ENCODE measurements around the gene SDF4.

SDF4 gene

DNA sequence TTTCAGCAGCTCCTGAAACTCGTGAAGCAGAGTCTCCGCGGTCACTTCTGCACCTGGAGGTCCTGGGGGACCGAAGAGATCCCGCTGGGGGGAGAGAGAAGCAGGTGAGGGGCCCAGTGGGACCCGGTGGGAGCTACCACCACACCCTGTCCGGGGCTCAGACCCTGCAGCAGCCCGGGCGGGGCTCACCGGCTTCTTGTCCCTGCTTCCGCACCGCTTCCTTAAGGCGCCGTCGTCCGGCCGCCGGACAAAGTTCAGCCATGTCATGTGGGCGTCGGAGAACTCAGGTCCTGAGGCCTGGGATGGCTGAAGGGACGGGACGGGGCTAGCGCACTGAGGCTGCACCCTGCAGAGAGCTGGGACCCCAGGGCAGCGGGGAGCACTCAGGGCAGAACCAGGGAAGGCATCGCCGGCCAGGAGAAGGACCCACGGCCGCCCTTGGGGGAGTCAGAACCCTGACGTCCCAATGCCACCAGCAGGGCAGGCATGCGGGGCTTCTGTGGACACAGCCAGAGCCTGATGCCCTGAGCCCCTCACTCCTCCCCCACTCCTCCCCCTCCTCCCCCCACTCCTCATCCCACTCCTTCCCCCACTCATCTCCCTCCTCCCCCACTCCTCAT lies 12.5 kb upstream of the SDF4 start:
- intact Hi-C loops (cut with DNase I): no loop called here
- no peak for DNase-seq

DNA sequence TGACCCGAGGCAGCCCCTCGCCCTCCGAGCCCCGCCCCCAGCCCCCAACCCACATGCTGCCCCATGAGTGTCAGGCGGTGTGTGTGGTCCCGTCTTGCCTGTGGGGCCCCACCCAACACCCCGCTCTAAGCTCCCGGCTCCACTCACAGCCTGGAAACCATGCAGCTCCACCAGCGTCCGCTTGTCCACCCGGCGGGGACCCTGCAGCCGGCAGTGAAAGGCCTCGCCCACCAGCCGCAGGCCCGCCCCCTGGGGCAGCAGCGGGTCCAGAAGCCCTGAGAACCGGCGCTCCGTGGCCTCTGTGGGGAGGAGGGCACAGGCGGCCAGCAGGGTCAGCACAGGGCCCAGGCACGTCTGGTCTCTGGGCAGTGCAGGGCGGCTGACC lies 12.0 kb upstream of the SDF4 start:
- no peak for DNase-seq
- intact Hi-C loops (cut with DNase I): no loop called here

DNA sequence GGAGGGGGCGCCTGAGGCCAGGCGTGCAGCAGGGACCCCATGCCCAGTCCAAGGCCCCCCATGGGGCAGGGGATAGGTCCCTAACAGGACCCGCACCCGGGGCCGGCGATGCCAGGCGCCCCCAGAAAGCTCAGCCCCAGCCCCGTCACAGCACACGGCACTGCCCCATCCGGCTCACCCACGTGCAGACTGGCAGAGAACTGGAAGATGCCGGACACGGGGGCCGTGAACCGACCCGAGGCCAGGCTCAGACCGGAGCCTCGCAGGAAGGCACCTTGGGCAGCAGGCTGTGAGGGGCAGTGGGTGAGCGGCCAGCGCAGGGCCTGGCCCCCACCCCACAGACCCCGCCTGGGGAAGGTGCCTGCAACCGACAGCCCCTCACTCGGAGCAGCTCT lies 11.5 kb upstream of the SDF4 start:
- no peak for DNase-seq
- intact Hi-C loops (cut with DNase I): no loop called here

DNA sequence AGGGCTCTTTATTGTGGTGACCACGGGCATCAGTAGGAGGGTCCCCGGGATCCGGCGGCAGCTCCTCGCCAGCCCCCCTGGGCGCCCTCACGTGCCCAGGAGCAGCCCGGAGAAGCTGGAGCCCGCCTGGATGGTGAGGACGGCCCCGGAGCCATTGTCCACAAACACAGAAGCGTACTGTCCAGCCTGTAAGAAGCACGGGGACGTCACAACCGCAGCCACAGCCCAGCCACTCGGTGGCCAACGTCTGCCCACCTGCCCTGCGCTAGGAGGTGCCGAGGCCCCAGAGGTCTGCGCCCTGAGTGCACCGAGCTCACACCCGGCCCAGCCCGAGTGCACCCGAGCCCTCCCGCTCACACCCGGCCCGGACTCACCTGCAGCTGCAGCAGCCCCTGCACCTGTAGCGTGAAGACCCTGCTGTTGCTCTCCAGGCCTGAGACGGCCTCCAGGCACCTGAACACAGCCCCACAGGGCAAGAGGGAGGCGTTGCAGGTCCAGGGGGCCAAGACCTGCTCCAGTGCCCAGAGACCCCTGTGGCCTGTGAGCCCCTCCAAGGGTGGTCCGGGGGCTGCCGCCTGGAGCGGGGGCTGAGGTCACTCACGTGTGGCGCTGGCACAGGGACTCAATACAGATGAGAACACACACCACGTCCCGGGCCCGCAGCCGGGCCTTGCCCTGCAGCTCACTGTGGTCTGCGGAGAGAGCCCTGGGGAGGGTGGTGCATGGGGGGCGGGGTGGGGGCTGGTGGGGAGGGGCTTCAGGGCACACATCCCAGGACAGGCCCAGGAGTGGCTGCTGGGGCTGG lies 10.9 kb upstream of the SDF4 start:
- no peak for DNase-seq
- intact Hi-C loops (cut with DNase I): no loop called here

GRCh38 chr1:1241588-1242219 lies 9.9 kb upstream of the SDF4 start:
- DNase-seq: no peak
- intact Hi-C loops (cut with DNase I): no loop called here

DNA sequence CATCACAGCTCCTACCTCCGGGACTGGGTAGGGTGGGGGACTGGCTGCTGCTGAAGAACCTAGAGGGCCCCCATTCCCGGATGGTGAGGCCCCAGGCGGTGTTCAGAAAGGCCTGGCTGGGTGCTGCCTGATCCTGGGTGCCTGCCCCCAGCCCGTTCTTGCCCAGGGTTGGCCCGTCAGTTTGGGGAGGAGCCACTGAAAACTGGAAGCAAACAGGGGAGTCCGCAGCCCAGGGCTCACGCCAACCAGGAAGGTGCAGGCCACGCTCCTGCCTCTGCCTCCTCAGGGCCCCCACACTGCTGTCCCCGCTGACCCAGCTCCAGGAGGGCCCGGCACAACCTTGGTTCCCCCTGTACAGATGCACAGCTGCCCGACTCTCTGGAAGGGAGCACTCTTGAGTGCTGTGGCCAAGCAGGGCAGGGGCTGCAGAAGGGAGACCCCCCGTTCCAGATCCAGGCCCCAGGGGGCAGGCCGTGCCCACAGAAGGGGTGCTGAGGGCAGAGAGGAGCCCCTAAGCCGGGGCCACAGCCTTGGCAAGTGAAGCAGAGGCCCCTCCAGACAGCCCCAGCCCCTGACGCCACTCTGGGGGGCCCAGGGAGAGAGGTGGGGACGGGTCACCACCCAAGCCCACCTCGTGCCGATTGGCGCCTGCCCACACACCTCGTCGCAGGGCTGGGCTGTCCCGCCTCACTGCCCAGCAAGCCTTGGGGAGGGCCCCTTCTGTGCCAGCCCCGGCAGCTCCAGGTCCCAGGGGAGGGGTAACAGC lies 9.2 kb upstream of the SDF4 start:
- no peak for DNase-seq
- intact Hi-C loops (cut with DNase I): no loop called here

DNA sequence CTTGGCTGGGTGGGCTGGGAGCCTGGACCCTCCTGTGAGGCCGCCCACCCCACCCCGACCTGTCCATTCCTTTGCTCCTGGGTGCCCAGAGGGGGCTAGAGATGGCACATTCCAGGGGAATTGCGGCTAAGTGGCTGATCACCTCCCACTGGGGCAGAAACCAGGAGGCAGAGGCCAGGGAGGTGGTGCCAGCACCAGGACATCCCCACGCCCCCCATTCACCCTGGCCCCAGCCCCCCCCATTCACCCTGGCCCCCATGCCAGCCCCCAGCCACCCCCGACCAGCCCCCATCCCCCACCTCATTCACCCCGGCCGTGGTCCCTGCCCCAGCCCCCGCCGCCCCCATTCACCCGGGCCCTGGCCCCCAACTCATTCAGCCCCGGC lies 8.5 kb upstream of the SDF4 start:
- no peak for DNase-seq
- intact Hi-C loops (cut with DNase I): no loop called here

GRCh38 chr1:1239614-1240347 lies 8.0 kb upstream of the SDF4 start:
- intact Hi-C loops (cut with DNase I): no loop called here
- no peak for DNase-seq

GRCh38 chr1:1239227-1239613 lies 7.4 kb upstream of the SDF4 start:
- intact Hi-C loops (cut with DNase I): no loop called here
- no peak for DNase-seq

GRCh38 chr1:1238702-1239178 lies 6.9 kb upstream of the SDF4 start:
- DNase-seq: no peak
- intact Hi-C loops (cut with DNase I): no loop called here

GRCh38 chr1:1237874-1238701 lies 6.3 kb upstream of the SDF4 start:
- no peak for DNase-seq
- intact Hi-C loops (cut with DNase I): no loop called here

- intact Hi-C loops (cut with DNase I): no loop called here
- no peak for DNase-seq
These were observed 5.4 kb upstream of the SDF4 start for GRCh38 chr1:1236945-1237873.

GRCh38 chr1:1236176-1236763 lies 4.5 kb upstream of the SDF4 start:
- intact Hi-C loops (cut with DNase I): no loop called here
- no peak for DNase-seq

DNA sequence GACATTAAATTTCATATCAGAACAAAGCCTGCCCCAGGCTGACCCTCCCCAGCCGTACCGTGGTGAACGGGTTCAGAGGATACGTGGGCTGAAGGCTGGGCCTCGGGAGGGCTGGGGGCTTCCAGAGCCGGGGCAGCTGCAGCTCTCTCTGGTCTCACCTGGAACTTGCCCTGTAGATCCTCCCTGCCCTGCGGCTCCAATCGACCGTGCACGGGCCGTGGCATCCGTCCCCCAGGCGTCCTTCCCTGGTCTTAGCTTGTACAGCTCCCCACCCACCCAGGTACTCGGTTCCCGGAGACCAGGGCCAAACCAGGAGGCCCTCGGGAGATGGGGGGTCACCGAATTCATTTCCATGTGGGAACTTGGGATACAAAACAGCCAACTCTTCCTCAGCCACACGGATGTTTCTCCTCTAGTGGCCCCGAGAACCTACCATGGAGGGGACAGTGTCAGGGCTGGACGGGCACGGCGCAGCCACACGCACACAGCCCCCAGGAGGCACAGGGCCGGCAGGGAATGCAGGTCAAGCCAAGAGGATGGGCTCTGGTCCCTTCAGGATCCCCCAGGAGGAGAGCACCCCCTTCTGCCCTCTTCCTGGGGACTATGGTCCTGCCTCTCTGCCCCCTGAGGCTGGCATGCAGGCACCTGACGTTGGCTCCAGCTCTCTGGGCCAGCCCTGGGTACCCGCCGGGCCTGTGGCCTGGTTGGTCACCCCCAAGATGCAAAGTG lies 3.4 kb upstream of the SDF4 start:
- intact Hi-C loops (cut with DNase I): no loop called here
- no peak for DNase-seq

GRCh38 chr1:1234180-1234808 lies 2.5 kb upstream of the SDF4 start:
- no peak for DNase-seq
- intact Hi-C loops (cut with DNase I): loop anchor here (5.0 kb wide), 1 partner anchor 77 kb away; no protein-coding TSS in a partner anchor

- no peak for DNase-seq
- intact Hi-C loops (cut with DNase I): loop anchor here (5.0 kb wide), 1 partner anchor 76 kb away; no protein-coding TSS in a partner anchor
These were observed 1.7 kb upstream of the SDF4 start for GRCh38 chr1:1233567-1233892.

All from posterior cingulate gyrus (tissue), 11 donors.